Occipital lobe (tissue), 2 donors: ENCODE results near the gene ARPC2. TPM values are rescaled to one million over a fixed set of nuclear protein-coding genes. Genes with fewer than 3 reads are reported as not detected.

Experiments used
- DNase-seq: peaks from one replicate; lab custom pipeline; 2025; lab: John Stamatoyannopoulos, UW
- total RNA-seq: library from RNA; depleted of rRNA; stranded (reverse); fragments of >200 nt; gene quantifications from one replicate; pipeline ENCODE4 v1.2.3, GENCODE V29; 2014

Gene ARPC2
- total RNA-seq, 1 donor from 2014 or later: 110 TPM

GRCh38 chr2:218253232-218253625 lies 36.2 kb downstream of the ARPC2 start:
- no peak for DNase-seq

GRCh38 chr2:218255446-218255845 lies 38.5 kb downstream of the ARPC2 start:
- DNase-seq: no peak

- DNase-seq: no peak
Observed at GRCh38 chr2:218256612-218257350, 39.8 kb downstream of the ARPC2 start.

GRCh38 chr2:218257390-218257981 lies 40.5 kb downstream of the ARPC2 start:
- no peak for DNase-seq

- DNase-seq: peak; percentile 25
Observed at GRCh38 chr2:218259099-218259961, 42.3 kb downstream of the ARPC2 start.

- no peak for DNase-seq
Observed at GRCh38 chr2:218260166-218260565, 43.2 kb downstream of the ARPC2 start.

GRCh38 chr2:218260742-218261422 lies 43.9 kb downstream of the ARPC2 start, which contains the start of gene GPBAR1:
TSS of gene GPBAR1 (plus strand) at chr2:218261015. CDS start at chr2:218262725, 1,710 bp downstream.
- no peak for DNase-seq

- no peak for DNase-seq
Observed at GRCh38 chr2:218261423-218262236, 44.6 kb downstream of the ARPC2 start.

- no peak for DNase-seq
Observed at GRCh38 chr2:218262237-218262600, 45.2 kb downstream of the ARPC2 start.

- no peak for DNase-seq
Observed at GRCh38 chr2:218262631-218263586, 45.9 kb downstream of the ARPC2 start.

- no peak for DNase-seq
Observed at GRCh38 chr2:218263817-218264641, 47.0 kb downstream of the ARPC2 start.

GRCh38 chr2:218264773-218265561 lies 48.0 kb downstream of the ARPC2 start:
- DNase-seq: no peak

- no peak for DNase-seq
Observed at GRCh38 chr2:218265626-218266025, 48.6 kb downstream of the ARPC2 start.

- no peak for DNase-seq
Observed at GRCh38 chr2:218266316-218266979, 49.5 kb downstream of the ARPC2 start.

GRCh38 chr2:218267259-218267658 lies 50.3 kb downstream of the ARPC2 start:
- no peak for DNase-seq

GRCh38 chr2:218269900-218270720 lies 53.1 kb downstream of the ARPC2 start, which contains the start of the genes AAMP and PNKD:
TSS of gene AAMP (minus strand) at chr2:218270137. CDS start at chr2:218270086, 51 bp downstream.
TSS of gene PNKD (plus strand) at chr2:218270519. CDS start at chr2:218270536, 17 bp downstream.
- DNase-seq: peak; percentile 100
